GM18873 (cell line): ENCODE measurements around the gene CUX1.
"Not testable (repeated sequence)": the region's sequence is repeated elsewhere in the genome, so short reads cannot be mapped to it uniquely, and the experiment has no call there.

Experiments used
- ATAC-seq: cut with Tn5 transposase; IDR thresholded peaks from one replicate; pipeline ENCODE4 v1.9.1; 2021; ENCODE audit warnings: mild to moderate bottlenecking, moderate library complexity, moderate number of reproducible peaks; ENCODE audit not compliant: unreplicated experiment, low FRiP score

The CUX1 gene

GRCh38 chr7:101849314-101849713 is 31.9 kb downstream of the CUX1 start:
- not testable (repeated sequence) for ATAC-seq

- not testable (repeated sequence) for ATAC-seq
These were observed 34.9 kb downstream of the CUX1 start for GRCh38 chr7:101852364-101852763.

DNA sequence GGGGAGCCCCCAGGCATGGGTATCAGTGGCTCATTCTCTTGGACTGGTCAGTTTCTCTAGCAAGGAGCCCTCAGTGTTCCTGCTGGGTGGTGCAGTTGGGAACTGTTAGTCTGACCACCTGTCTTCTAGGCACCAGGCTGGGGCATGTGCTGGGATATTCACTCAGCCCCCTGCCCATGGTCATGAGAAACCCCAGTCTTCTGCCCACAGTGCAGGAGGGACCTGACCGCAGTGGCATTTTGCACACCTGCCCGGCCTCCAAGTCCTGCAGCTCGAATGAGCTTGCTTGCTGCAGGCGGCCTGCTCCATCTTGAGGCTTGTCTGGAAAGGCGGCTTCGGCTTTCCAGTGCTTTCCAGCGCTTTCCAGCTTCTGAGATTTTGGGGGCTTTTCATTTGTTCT is 36.3 kb downstream of the CUX1 start:
- no peak for ATAC-seq

- no peak for ATAC-seq
These were observed 36.8 kb downstream of the CUX1 start for GRCh38 chr7:101854084-101854865.

DNA sequence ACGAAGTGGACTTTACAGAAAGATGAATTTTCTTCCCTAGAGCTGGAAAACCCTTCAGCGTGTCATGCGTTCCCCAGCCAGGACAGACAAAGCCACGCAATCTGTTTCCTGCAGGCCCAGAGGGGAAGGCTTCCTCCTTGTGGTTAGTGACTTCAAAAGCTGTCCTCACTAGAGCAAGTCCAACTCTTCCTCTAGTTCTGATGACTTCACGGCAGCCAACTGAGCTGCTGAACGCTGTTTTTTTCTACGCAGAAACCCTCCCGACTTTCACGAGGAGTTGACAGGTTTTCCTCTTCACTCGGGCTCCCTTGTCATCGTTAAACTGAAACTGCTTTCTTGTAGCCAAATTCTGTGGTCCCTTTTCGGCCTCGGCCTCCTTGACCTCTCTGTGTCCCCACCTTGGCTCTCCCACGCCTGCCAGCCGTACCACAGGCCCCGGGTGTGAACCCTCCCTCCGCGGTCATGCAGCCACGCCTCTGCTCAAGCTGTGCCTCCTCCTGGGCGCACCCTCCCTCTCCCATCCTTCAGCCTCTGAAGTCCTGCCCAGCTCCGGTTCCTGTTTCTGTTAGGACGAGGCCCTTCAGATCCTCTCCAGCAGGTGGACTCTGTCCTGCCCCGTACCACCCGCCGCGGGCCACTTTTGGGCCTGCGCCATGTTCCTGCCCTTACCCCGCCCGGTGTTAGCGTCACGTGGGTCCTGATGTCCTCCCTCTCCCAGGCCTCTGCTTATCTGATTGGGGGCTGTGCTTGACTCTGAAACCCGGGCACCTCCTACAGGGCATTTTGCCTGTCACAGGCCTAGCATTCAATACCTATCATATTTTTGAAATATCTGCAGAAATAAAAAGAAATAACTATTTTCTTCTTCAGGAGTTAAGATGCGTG is 39.3 kb downstream of the CUX1 start:
- ATAC-seq, result peak; percentile 94

GRCh38 chr7:101857358-101857811 is 40.0 kb downstream of the CUX1 start:
- ATAC-seq, result no peak

GRCh38 chr7:101858437-101859385 is 41.3 kb downstream of the CUX1 start:
- ATAC-seq, result no peak

DNA sequence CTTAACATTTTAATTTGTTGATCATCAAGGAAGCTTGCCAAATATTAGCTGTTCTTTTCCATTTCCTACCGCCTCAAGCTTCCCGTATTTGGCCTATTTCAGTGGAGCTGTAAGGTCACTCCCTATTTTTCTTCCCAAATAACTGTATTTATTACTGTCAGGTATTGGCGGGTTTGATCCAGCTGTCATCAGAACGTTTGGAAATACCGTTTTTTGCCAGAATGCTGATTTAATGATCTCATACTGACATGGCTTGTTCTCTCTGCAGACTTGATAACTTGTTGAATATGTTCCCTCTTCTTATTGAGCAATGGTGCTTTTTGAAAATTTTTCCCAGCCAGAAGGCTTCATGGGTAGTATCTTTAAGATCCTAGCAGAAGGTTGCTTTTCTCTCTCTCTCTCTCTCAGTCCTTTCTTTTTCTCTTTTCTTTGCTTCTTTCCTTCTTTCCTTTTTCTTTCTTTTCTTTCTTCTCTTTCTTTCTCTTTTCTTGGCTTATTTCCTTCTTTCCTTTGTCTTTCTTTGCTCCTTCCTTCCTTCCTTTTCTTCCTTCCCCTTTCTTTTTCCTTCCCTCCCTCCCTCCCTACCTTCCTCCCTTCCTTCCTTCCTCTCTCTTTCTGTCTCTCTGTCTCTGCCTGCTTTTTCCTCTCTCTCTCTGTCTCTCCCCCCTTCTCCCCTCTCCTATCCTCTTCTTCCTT is 42.1 kb downstream of the CUX1 start:
- no peak for ATAC-seq

DNA sequence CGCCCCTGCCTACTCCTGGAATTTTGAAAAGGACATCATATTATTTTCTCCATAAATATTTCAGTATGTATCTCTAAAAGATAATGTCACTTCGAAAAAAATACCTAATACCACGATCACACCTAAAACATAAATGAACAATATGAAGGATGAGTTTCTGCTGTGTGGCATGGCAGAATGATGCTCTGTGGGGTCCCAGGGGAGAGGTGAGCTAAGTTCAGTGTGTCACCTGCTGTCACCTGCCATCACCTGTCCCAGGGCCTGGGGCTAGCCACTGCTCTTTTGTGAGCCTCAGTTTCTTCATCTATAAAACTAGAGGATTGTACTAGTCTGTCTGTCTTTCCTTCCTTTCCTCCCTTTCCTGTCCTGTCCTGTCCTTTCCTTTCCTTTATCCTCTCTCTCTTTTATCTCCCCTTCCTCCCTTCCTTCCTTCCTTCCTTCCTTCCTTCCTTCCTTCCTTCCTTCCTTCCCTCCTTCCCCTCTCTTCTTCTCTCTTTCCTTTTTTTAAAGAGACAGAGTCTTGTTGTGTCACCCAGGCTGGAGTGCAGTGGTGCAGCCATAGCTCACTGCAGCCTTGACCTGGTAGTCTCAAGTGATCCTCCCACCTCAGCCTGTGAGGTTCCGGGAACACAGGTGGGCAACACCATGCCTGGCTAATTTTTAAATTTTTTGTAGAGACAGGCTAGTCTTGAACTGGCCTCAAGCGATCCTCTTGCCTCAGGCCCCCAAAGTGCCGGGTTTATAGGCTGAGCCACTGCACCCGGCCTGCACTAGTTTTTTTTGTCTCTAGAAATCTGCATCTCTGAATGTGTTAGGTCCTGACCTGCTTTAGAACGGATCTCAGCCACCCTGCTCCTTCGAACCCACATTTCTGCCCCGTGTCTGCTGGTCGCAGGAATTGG is 43.1 kb downstream of the CUX1 start:
- no peak for ATAC-seq

DNA sequence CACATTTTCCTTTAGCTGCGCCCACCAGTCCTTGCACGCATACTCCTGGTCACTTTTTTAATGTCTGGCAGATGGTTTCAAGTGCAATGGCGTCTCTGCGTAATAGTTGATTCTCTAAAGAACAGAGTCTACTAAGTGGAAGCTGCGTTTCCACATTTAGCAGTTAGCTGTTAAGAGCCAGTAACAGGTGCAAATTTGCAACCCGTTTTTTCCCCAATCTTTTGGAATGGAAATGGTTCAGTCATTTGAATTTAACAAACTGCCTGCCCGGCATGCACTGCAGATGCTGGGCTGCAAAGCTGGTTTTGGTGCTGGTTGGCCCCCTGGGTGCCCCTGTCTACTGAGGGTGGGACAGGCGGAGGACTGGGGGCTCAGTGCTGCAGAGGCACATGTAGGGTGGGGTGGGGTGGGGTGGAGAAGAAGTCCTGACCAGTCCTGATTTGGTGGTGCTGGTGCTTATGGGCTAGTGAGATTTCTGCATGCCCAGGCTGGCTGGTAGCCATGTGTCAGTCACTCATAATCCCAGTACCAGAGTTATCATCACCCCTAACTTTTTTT is 43.9 kb downstream of the CUX1 start:
- ATAC-seq, result no peak

- no peak for ATAC-seq
These were observed 45.1 kb downstream of the CUX1 start for GRCh38 chr7:101862280-101863220.

DNA sequence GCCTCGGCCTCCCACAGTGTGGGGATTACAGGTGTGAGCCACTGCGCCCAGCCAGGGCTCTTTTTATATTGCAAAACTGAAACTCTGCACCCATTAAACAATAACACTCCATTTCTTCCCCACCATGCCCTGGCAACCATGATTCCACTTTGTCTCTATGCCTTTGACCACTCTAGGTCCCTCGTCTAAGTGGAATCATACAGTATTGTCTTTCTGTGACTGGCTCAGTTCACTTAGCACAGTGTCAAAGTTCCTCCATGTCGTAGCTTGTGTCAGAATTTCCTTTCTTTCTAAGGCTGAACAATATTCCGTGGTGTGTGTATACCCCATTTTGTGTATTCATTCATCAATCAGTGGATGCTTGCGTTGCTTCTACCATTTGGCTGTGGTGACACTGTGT is 46.2 kb downstream of the CUX1 start:
- ATAC-seq, result no peak

DNA sequence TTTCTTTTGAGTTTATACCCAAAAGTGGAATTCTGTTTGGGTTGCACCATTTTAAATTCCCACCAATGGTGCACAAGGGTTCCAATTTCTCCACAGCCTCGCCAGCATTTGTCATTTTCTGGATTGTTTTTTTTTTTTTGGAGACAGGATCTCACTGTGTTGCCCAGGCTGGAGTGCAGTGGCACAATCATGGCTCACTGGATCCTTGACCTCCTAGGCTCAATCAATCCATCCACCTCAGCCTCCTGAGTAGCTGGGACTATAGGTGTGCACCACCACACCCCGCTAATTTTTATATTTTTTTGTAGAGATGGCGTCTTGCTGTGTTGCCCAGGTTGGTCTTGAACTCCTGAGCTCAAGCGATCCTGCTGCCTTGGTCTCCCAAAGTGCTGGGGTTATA is 46.6 kb downstream of the CUX1 start:
- no peak for ATAC-seq

GRCh38 chr7:101865031-101865430 is 47.6 kb downstream of the CUX1 start:
- no peak for ATAC-seq

DNA sequence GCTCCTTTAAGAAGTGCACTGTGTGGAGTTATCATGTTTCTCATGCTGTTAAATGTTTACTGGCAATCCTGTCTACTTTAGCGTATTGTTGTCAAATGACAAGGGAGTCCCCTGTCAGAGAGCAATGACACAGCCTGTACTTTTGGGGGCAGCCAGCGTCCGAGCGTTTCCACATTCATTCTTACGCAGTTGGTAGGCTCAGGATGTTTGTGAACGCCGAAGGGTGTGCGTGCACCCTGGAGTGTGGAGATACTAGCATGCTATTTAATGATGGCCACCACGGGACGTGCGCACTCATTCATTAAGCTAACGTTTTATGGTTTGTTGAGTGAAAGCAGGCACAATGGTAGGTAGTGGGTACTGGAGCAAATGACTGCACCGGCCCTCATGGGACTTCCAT is 48.0 kb downstream of the CUX1 start:
- ATAC-seq, result no peak

DNA sequence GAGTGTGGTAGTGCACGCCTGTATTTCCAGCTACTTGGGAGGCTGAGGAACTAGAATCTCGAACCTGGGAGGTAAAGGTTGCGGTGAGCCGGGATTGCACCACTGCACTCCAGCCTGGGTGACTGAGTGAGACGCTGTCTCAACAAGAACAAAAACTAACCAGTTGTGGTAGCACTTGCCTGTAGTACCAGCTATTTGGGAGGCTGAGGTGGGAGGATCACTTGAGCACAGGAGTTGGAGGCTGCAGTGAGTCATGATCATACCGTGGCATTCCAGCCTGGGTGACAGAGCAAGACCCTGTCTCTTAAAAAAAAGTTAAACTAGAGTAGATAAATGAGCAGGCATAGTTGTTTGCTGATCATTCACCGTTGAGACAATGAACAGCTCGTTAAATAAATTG is 48.9 kb downstream of the CUX1 start:
- no peak for ATAC-seq

DNA sequence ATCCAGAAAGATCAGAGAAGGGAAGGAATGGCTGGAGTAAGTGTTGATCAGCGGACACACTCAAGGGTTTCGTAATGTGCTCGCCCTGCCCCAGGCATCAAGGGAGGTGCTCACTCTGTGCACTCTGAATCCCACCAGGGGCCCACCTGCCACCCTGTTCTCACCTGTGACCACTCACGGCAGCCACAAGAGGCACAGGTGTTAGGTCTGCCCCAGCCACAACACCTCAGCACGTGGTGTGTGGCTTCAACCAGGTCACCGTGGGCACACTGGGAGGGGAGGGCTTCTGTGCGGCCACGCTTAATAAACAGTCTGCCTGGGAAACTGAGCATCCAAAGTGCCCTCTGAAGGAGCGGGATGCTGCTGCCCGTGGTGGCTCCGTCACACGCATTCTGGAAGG is 49.8 kb downstream of the CUX1 start:
- no peak for ATAC-seq
